K562 (cell line): ENCODE data around the gene GIGYF2. TPM values are rescaled to one million over a fixed set of nuclear protein-coding genes. Genes with fewer than 3 reads are reported as not detected.

ENCODE experiments used
- ATAC-seq: fragments of 200-7000 bp; cut with Tn5 transposase; 3 replicates; pipeline ENCODE4 v1.9.1; 2020; ENCODE audit warnings: moderate library complexity
- BruUV-seq: library from RNA; stranded (reverse); fragments of 400-500 nt; replicated peaks from 2 replicates; lab custom pipeline; 2021; lab: Mats Ljungman, UMichigan
- CTCF ChIA-PET: fragments of 300-600 bp; formaldehyde crosslinking; extraction: SDS; loops from one replicate; lab custom pipeline; 2021; ENCODE audit warnings: low intra/inter-chr PET ratio; lab: Yijun Ruan, JAX
- POLR2A ChIA-PET: fragments of 300-600, 350-650 bp; sonication (Branson Sonifier 250); formaldehyde crosslinking; extraction: SDS; loops from one replicate; lab custom pipeline; 2021; ENCODE audit warnings: antibody characterized with exemption, inconsistent platforms; lab: Yijun Ruan, JAX
- DNase-seq, 4 experiments: peaks; one replicate each; pipeline versions ENCODE4 v3.0.0 to v3.0.0-alpha.2; 2011 to 2018; ENCODE audit warnings: low spot score in 3 of 4, mixed read lengths in 3 of 4; ENCODE audit errors: extremely low read depth in 1 of 4
- FAIRE-seq: peaks from 2 replicates; lab custom pipeline; 2011; peaks lifted over from hg19 to GRCh38; lab: Jason Lieb, UNC
- H2AFZ ChIP-seq: 2 replicates; pipeline ENCODE4 v1.6.0; 2011; ENCODE audit warnings: low read depth, low read length, control low read depth, inconsistent platforms
- H3K27ac ChIP-seq: fragments of 200-600 bp; 3 replicates; pipeline ENCODE4 v1.8.0; 2011; ENCODE audit warnings: low read depth, mild to moderate bottlenecking, control low read depth, inconsistent platforms, low read length, moderate library complexity, mixed read lengths; ENCODE audit errors: extremely low read depth
- H3K27me3 ChIP-seq, 2 experiments: fragments of 300-600 bp in 1 of 2; 2 replicates in 1 of 2; 3 replicates in 1 of 2; pipeline versions ENCODE4 v1.6.0 to v1.8.0; 2011; ENCODE audit warnings: inconsistent platforms in 2 of 2, low read length in 2 of 2, mild to moderate bottlenecking in 1 of 2, mixed read lengths in 1 of 2, moderate library complexity in 1 of 2; ENCODE audit not compliant: control insufficient read depth in 2 of 2, insufficient read depth in 2 of 2
- H3K36me3 ChIP-seq: fragments of 300-600 bp; 3 replicates; pipeline ENCODE4 v1.8.0; 2011; ENCODE audit warnings: mild to moderate bottlenecking, low read length, inconsistent platforms; ENCODE audit not compliant: control insufficient read depth, insufficient read depth
- H3K4me1 ChIP-seq, 2 experiments: fragments of 200-600 bp in 1 of 2; replicated peaks in 1 of 2; 2 replicates in 1 of 2; 3 replicates in 1 of 2; pipeline versions ENCODE4 v1.5.1 to v1.8.0; 2011; ENCODE audit warnings: inconsistent platforms in 2 of 2, low read length in 2 of 2, mild to moderate bottlenecking in 1 of 2, mixed read lengths in 1 of 2, moderate library complexity in 1 of 2; ENCODE audit not compliant: control insufficient read depth in 2 of 2, insufficient read depth in 2 of 2
- H3K4me2 ChIP-seq: 2 replicates; pipeline ENCODE4 v1.6.1; 2011; ENCODE audit warnings: low read length, control low read depth, inconsistent platforms, mixed read lengths; ENCODE audit not compliant: insufficient read depth
- H3K4me3 ChIP-seq: fragments of 200-600 bp; sonication (generic), shearing (Covaris generic); 2 replicates; pipeline ENCODE4 v1.5.1; 2016; ENCODE audit warnings: control low read depth, inconsistent platforms
- H3K79me2 ChIP-seq: fragments of 200-600 bp; 3 replicates; pipeline ENCODE4 v1.8.0; 2011; ENCODE audit warnings: low read length, inconsistent platforms; ENCODE audit not compliant: control insufficient read depth, insufficient read depth
- H3K9ac ChIP-seq, 2 experiments: 2 replicates each; pipeline versions ENCODE4 v1.6.0 to v1.6.1; 2011; ENCODE audit warnings: low read depth in 2 of 2, low read length in 2 of 2, control low read depth in 1 of 2, inconsistent platforms in 1 of 2, mild to moderate bottlenecking in 1 of 2, mixed read lengths in 1 of 2; ENCODE audit not compliant: insufficient read depth in 1 of 2
- H3K9me1 ChIP-seq: one replicate; pipeline ENCODE4 v1.6.0; 2011; ENCODE audit warnings: inconsistent platforms, mild to moderate bottlenecking, low read length, moderate library complexity; ENCODE audit not compliant: control insufficient read depth, insufficient read depth
- H3K9me3 ChIP-seq: replicated peaks from 2 replicates; pipeline ENCODE4 v1.5.1; 2011; ENCODE audit warnings: low read depth, low read length, inconsistent platforms; ENCODE audit not compliant: control insufficient read depth, insufficient read depth
- H4K20me1 ChIP-seq: replicated peaks from 2 replicates; pipeline ENCODE4 v1.6.1; 2011; ENCODE audit warnings: low read length, inconsistent platforms, mixed read lengths; ENCODE audit not compliant: control insufficient read depth, insufficient read depth
- ETS2 ChIP-seq: IDR thresholded peaks from 2 replicates; pipeline ENCODE4 v1.6.1; 2016; ENCODE audit warnings: borderline replicate concordance, missing genetic modification characterization, mild to moderate bottlenecking, moderate library complexity, missing compliant biosample characterization; ENCODE audit not compliant: poor library complexity, severe bottlenecking
- IRF2 ChIP-seq: sonication (generic); formaldehyde crosslinking; IDR thresholded peaks from 2 replicates; pipeline ENCODE4 v1.8.1; 2022; ENCODE audit warnings: mild to moderate bottlenecking, missing genetic modification reagents
- KAT2B ChIP-seq: IDR thresholded peaks from one replicate; pipeline ENCODE4 v1.6.1; 2012; ENCODE audit warnings: low read depth, mild to moderate bottlenecking, control low read depth, inconsistent platforms, low read length, moderate library complexity
- MYNN ChIP-seq, 2 experiments: sonication (generic); formaldehyde crosslinking in 1 of 2; IDR thresholded peaks; 2 replicates each; pipeline versions ENCODE4 v1.5.0 to v1.6.1; 2016 to 2020; ENCODE audit warnings: antibody characterized with exemption in 1 of 2, missing genetic modification reagents in 1 of 2
- SPI1 ChIP-seq: IDR thresholded peaks from 2 replicates; pipeline ENCODE4 v1.6.1; 2011; ENCODE audit warnings: low read depth, low read length, control low read depth, borderline replicate concordance
- TCF7 ChIP-seq: sonication (generic); IDR thresholded peaks from 2 replicates; pipeline ENCODE4 v1.6.1; 2016; ENCODE audit warnings: antibody characterized with exemption, borderline replicate concordance
- ZNF77 ChIP-seq: fragments of 250-450 bp; sonication (Bioruptor Pico); IDR thresholded peaks from 2 replicates; pipeline ENCODE4 v1.5.0; 2020
- WGBS: fragments of 100-300 bp; shearing (Covaris generic); methylation state at CpG from one replicate; pipeline ENCODE4 v1.1.6; 2016; ENCODE audit warnings: low coverage, mixed read lengths; ENCODE audit not compliant: insufficient coverage; ENCODE audit errors: missing lambda C conversion rate; 5-methylcytosine and 5-hydroxymethylcytosine counted together
- in situ Hi-C: fragments of 300-500 bp; cut with MboI; formaldehyde crosslinking; loops from 4 replicates; pipeline ENCODE4 v1.15.0; 2018; ENCODE audit warnings: inconsistent platforms, mixed read lengths
- intact Hi-C: fragments of 100-400 bp; cut with micrococcal nuclease; formaldehyde crosslinking; loops from 2 replicates; pipeline ENCODE4 v1.14.2; 2022
- polyA plus RNA-seq, 8 experiments: library from polyadenylated mRNA; depleted of rRNA in 4 of 8; stranded (reverse) in 5 of 8; unstranded in 3 of 8; fragments of >200 nt; fragmentation: Nextera tagmentation in 2 of 8; fragmentation: Illumina TruSeq in 1 of 8; extraction: Ambion mirVana in 2 of 8; extraction: Trizol in 1 of 8; gene quantifications; 2 replicates each; pipeline versions ENCODE4 v1.2.1 to v1.2.3, GENCODE V29; 2011 to 2014; ENCODE audit warnings: inconsistent platforms in 1 of 8, missing spikeins in 1 of 8
- total RNA-seq, 7 experiments: library from RNA; depleted of rRNA in 6 of 7; stranded (reverse); fragments of >200 nt in 6 of 7; fragmentation: Illumina TruSeq in 2 of 7; extraction: Trizol in 2 of 7; gene quantifications; 2 replicates each; pipeline versions ENCODE4 v1.2.1 to v1.2.3, GENCODE V29; 2011 to 2021; ENCODE audit warnings: low replicate concordance in 1 of 7
- TF ChIP-seq, protein P1 (sequence below): fragments of 200-400 bp; formaldehyde crosslinking; IDR thresholded peaks from 2 replicates; pipeline ENCODE4 v1.6.1; 2017; ENCODE audit warnings: mild to moderate bottlenecking, low read depth, low read length, moderate library complexity
- TF ChIP-seq, protein P2 (sequence below): fragments of 250-450 bp; sonication (Bioruptor Pico); IDR thresholded peaks from 2 replicates; pipeline ENCODE4 v1.5.0; 2022; ENCODE audit warnings: mild to moderate bottlenecking
- TF ChIP-seq, protein P3 (sequence below): sonication (generic); formaldehyde crosslinking; IDR thresholded peaks from 2 replicates; pipeline ENCODE4 v1.8.0; 2023; ENCODE audit warnings: mild to moderate bottlenecking, missing genetic modification reagents
- TF ChIP-seq, protein P4 (sequence below), 2 experiments: IDR thresholded peaks; 2 replicates each; pipeline ENCODE4 v1.6.1; 2011; ENCODE audit warnings: borderline replicate concordance in 1 of 2, control low read depth in 1 of 2, low read depth in 1 of 2, low read length in 1 of 2, mild to moderate bottlenecking in 1 of 2, mixed read lengths in 1 of 2, moderate library complexity in 1 of 2; ENCODE audit not compliant: insufficient read depth in 1 of 2, insufficient read length in 1 of 2, poor library complexity in 1 of 2, severe bottlenecking in 1 of 2; ENCODE audit errors: extremely low read depth in 1 of 2

GIGYF2 gene
- total and polyA plus RNA-seq, 9 of the 15 experiments (the other 6 are each of a cell fraction or from before 2014, with no cell fraction given): 12.7 to 52.7 (median 34.9) TPM

DNA sequence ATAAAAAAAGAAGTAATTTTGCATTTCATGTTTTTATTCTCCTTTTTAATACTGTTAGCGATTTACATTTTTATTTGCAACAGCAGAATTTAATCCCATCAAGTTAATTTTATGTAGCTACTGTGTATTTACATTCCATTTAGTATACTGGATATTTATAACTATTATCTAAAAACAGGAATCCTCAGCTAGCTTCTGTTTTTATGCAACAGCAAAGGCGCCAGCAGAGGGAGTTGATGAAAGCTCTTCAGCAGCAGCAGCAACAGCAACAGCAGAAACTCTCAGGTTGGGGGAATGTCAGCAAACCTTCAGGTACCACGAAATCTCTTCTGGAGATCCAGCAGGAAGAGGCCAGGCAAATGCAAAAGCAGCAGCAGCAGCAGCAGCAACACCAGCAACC is 146.7 kb downstream of the GIGYF2 start:
- Histone ChIP-seq H3K9me1 (no peaks in the 10 kb centered on the region), H3K4me1 (peaks cover 0 to 5% of the 10 kb centered on the region in 2 experiments; a peak in 3 of 5 replicates), H2AFZ (no peak overlapping the region), H3K36me3 (peaks cover 88% of the 10 kb centered on the region), H4K20me1 (no peaks in the 10 kb centered on the region), H3K27ac (no peak overlapping the region), H3K27me3 (no peaks in the 10 kb centered on the region), H3K4me2 (no peak overlapping the region), H3K9me3 (no peaks in the 10 kb centered on the region), H3K9ac (no peak overlapping the region), H3K79me2 (peaks cover 5% of the 10 kb centered on the region; the same call in 1 of the 3 replicates), H3K4me3 (no peak overlapping the region)
- CTCF ChIA-PET: interaction anchor here (0.9 kb wide), 1 partner anchor 103 kb away, joined by 3 read pairs; no protein-coding TSS in a partner anchor
- ATAC-seq (no peak), DNase-seq (no peak), FAIRE-seq (no peak)
- no TSS peak for BruUV-seq
- in situ Hi-C loops: no loop called here
- 93% methylated on average over 3 of the region's 3 CpGs for WGBS
- TF ChIP-seq, protein P1, sequence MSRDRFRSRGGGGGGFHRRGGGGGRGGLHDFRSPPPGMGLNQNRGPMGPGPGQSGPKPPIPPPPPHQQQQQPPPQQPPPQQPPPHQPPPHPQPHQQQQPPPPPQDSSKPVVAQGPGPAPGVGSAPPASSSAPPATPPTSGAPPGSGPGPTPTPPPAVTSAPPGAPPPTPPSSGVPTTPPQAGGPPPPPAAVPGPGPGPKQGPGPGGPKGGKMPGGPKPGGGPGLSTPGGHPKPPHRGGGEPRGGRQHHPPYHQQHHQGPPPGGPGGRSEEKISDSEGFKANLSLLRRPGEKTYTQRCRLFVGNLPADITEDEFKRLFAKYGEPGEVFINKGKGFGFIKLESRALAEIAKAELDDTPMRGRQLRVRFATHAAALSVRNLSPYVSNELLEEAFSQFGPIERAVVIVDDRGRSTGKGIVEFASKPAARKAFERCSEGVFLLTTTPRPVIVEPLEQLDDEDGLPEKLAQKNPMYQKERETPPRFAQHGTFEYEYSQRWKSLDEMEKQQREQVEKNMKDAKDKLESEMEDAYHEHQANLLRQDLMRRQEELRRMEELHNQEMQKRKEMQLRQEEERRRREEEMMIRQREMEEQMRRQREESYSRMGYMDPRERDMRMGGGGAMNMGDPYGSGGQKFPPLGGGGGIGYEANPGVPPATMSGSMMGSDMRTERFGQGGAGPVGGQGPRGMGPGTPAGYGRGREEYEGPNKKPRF: no peak
- TF ChIP-seq, protein P2, sequence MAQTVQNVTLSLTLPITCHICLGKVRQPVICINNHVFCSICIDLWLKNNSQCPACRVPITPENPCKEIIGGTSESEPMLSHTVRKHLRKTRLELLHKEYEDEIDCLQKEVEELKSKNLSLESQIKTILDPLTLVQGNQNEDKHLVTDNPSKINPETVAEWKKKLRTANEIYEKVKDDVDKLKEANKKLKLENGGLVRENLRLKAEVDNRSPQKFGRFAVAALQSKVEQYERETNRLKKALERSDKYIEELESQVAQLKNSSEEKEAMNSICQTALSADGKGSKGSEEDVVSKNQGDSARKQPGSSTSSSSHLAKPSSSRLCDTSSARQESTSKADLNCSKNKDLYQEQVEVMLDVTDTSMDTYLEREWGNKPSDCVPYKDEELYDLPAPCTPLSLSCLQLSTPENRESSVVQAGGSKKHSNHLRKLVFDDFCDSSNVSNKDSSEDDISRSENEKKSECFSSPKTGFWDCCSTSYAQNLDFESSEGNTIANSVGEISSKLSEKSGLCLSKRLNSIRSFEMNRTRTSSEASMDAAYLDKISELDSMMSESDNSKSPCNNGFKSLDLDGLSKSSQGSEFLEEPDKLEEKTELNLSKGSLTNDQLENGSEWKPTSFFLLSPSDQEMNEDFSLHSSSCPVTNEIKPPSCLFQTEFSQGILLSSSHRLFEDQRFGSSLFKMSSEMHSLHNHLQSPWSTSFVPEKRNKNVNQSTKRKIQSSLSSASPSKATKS (CRISPR knock-in tag): no peak
- TF ChIP-seq SPI1: no peak
- no peak for TF ChIP-seq TCF7
- TF ChIP-seq ZNF77 (CRISPR knock-in tag): no peak
- no peak for TF ChIP-seq IRF2
- TF ChIP-seq, protein P3, sequence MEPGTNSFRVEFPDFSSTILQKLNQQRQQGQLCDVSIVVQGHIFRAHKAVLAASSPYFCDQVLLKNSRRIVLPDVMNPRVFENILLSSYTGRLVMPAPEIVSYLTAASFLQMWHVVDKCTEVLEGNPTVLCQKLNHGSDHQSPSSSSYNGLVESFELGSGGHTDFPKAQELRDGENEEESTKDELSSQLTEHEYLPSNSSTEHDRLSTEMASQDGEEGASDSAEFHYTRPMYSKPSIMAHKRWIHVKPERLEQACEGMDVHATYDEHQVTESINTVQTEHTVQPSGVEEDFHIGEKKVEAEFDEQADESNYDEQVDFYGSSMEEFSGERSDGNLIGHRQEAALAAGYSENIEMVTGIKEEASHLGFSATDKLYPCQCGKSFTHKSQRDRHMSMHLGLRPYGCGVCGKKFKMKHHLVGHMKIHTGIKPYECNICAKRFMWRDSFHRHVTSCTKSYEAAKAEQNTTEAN: no peak
- TF ChIP-seq, protein P4, sequence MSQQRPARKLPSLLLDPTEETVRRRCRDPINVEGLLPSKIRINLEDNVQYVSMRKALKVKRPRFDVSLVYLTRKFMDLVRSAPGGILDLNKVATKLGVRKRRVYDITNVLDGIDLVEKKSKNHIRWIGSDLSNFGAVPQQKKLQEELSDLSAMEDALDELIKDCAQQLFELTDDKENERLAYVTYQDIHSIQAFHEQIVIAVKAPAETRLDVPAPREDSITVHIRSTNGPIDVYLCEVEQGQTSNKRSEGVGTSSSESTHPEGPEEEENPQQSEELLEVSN (IDR thresholded peaks at IDR 0.05; ENCODE audit: borderline replicate concordance in 1 of 2, extremely low read depth in 1 of 2, insufficient read depth in 1 of 2, insufficient read length in 1 of 2, low read depth in 1 of 2, low read length in 1 of 2, poor library complexity in 1 of 2, severe bottlenecking in 1 of 2): no peak
- no peak for TF ChIP-seq ETS2 (tag)
- no peak for TF ChIP-seq MYNN (IDR thresholded peaks at IDR 0.05)
- TF ChIP-seq MYNN (CRISPR knock-in tag; IDR thresholded peaks at IDR 0.05): no peak
- no peak for TF ChIP-seq KAT2B
- POLR2A ChIA-PET: no interaction called here
- intact Hi-C loops: no loop called here
